ENCODE results near the gene GRIK1. TPM values are rescaled to one million over a fixed set of nuclear protein-coding genes. Genes with fewer than 3 reads are reported as not detected.

GRIK1 gene
- polyA plus RNA-seq, 6 donors from 2014 or later, result not detected

- Mint-ChIP-seq H3K4me1 (peaks cover 24 to 37% (median 35%) of the 10 kb centered on the region in 3 donors), H3K4me3 (no peak overlapping the region), H3K27me3 (no peaks in the 10 kb centered on the region), H3K9me3 (peaks cover 0 to 7% (median 6%) of the 10 kb centered on the region in 7 donors), H3K36me3 (no peaks in the 10 kb centered on the region), H3K27ac (no peak overlapping the region)
- ATAC-seq (ENCODE audit: low read depth in 2 of 2), result no peak
- DNase-seq, result no peak
These were observed 297.9 kb downstream of the GRIK1 start for GRCh38 chr21:29641635-29642550.

DNA sequence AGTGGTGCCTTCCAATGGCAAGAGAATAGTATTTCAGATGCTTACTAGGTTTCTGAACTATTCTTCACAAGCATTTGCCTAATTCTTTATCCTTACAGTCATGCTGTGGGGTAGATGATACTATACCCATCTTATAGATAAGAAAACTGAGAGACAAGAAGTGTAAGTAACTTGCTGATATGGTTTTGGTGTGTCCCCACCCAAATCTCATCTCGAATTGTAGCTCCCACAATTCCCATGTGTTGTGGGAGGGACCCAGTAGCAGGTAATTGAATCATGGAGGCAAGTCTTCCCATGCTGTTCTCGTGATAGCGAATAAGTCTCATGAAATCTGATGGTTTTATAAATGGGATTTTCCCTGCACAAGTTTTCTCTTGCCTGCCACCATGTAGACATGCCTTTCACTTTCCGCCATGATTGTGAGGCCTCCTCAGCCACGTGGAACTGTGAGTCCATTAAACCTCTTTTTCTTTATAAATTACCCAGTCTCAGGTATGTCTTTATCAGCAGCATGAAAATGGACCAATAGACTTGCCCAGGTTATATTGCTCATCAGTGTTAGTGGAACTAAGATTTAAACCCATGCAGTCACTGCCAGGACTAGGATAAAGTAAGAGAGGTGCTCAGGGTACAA, 298.7 kb downstream of the GRIK1 start:
- Mint-ChIP-seq H3K27ac (peak overlapping the region in 1 of 6 donors; percentile 29), H3K36me3 (no peaks in the 10 kb centered on the region), H3K27me3 (no peaks in the 10 kb centered on the region), H3K9me3 (peaks cover 0 to 7% (median 6%) of the 10 kb centered on the region in 7 donors), H3K4me3 (peak overlapping the region in 2 of 8 donors; percentile 37 to 63), H3K4me1 (peaks cover 24 to 40% (median 36%) of the 10 kb centered on the region in 3 donors)
- ATAC-seq (ENCODE audit: low read depth in 2 of 2), result no peak
- DNase-seq, result no peak

- H3K4me3 Mint-ChIP-seq, result peak overlapping the region in 6 of 8 donors; percentile 19 to 72 (median 49)
- ATAC-seq (ENCODE audit: low read depth in 2 of 2), result peak; percentile 75 to 80
These were observed 299.7 kb downstream of the GRIK1 start for GRCh38 chr21:29640080-29640508.

DNA sequence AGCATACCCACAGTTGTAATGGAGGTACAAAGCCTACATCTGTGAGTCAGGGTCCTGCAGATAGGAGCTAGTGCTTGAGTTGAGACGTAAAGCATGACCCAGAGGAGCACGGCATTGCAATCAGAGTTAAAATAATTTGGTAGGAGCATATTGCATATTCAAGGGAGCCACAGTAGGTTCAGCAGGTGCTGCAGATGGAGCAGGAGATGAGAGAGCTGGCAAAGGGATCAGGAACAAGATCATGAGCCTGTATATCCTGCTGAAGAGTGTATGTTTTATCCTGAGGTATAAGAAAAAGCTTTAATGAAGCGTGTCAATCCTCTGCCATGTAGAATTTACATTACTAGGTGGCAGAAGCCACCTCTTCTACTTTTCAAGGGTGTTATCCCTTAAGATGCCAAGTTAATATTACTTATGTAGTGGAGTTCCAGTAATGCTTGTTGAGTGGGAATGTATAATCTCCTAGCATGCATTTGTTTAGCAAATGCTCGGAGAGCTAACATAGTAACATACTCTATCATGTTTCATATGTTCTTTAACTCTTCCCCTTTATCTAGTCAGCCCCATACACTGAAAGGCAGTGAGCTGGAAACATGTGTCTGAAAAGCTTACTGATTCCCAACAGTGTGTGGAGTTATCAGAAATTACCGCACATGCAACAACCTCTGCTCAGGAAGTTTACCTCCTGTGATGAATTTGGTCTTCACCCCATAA, 300.3 kb downstream of the GRIK1 start:
- DNase-seq (no peak), ATAC-seq (ENCODE audit: low read depth in 2 of 2) (peak; percentile 61 to 62)
- H3K36me3 Mint-ChIP-seq, result no peaks in the 10 kb centered on the region
- H3K9me3 Mint-ChIP-seq, result peaks cover 0 to 7% (median 6%) of the 10 kb centered on the region in 7 donors
- peaks cover 24 to 46% (median 44%) of the 10 kb centered on the region in 3 donors for H3K4me1 Mint-ChIP-seq
- no peaks in the 10 kb centered on the region for H3K27me3 Mint-ChIP-seq
- peak overlapping the region in 5 of 6 donors; percentile 7 to 86 (median 36) for H3K27ac Mint-ChIP-seq
- peak overlapping the region in 6 of 8 donors; percentile 19 to 72 (median 49) for H3K4me3 Mint-ChIP-seq

More at GRCh38 chr21:29640080-29640508, 299.7 kb downstream of the GRIK1 start:
- Mint-ChIP-seq H3K27ac (peak overlapping the region in 4 of 6 donors; percentile 9 to 67 (median 30)), H3K4me1 (peaks cover 24 to 46% (median 44%) of the 10 kb centered on the region in 3 donors), H3K9me3 (peaks cover 0 to 7% (median 6%) of the 10 kb centered on the region in 7 donors), H3K36me3 (no peaks in the 10 kb centered on the region), H3K27me3 (no peaks in the 10 kb centered on the region)
- DNase-seq, result peak; percentile 14

DNA sequence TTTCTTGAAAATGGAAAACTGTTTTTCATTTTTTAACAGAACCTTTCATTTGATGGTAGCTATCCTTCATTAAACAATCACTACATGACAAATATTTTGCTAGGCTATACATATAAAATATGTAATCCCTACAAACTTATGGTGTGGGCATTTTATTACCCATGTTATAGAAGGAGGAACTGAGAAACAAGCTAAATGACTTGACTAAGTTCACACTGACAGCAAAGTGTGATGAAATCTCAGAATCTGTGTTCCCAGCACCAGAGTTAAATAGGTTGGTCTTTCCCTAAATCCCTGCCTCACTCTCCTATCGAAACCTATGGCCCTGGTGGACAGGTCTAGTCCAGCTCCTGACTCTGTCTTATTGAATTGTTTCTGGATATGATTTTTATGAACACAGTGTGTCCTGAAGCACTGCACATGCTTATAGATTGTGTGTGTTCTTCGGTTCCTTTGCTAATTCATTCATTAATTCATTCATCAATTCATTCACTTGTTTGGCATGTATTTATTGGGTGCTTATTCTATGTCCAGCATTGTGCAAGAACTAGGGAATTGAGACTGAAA, 301.0 kb downstream of the GRIK1 start:
- H3K4me1 Mint-ChIP-seq, result peaks cover 24 to 46% (median 44%) of the 10 kb centered on the region in 3 donors
- H3K9me3 Mint-ChIP-seq, result peaks cover 0 to 7% (median 6%) of the 10 kb centered on the region in 7 donors
- ATAC-seq (ENCODE audit: low read depth in 2 of 2) (no peak), DNase-seq (no peak)
- no peaks in the 10 kb centered on the region for H3K27me3 Mint-ChIP-seq
- peak overlapping the region in 4 of 8 donors; percentile 24 to 67 (median 49) for H3K4me3 Mint-ChIP-seq
- no peaks in the 10 kb centered on the region for H3K36me3 Mint-ChIP-seq
- H3K27ac Mint-ChIP-seq, result peak overlapping the region in 3 of 6 donors; percentile 47 to 86 (median 65)

- Mint-ChIP-seq H3K36me3 (no peaks in the 10 kb centered on the region), H3K27me3 (no peaks in the 10 kb centered on the region), H3K4me1 (peaks cover 24 to 46% (median 44%) of the 10 kb centered on the region in 3 donors), H3K27ac (peak overlapping the region; percentile 32 to 83 (median 54)), H3K9me3 (peaks cover 0 to 7% (median 6%) of the 10 kb centered on the region in 7 donors), H3K4me3 (peak overlapping the region in 3 of 8 donors; percentile 18 to 51 (median 46))
- DNase-seq (no peak), ATAC-seq (ENCODE audit: low read depth in 2 of 2) (peak; percentile 37 to 53)
These were observed 301.7 kb downstream of the GRIK1 start for GRCh38 chr21:29638138-29638537.

GRCh38 chr21:29637553-29637952, 302.2 kb downstream of the GRIK1 start:
- H3K36me3 Mint-ChIP-seq, result no peaks in the 10 kb centered on the region
- H3K27me3 Mint-ChIP-seq, result no peaks in the 10 kb centered on the region
- peaks cover 0 to 7% (median 6%) of the 10 kb centered on the region in 7 donors for H3K9me3 Mint-ChIP-seq
- H3K27ac Mint-ChIP-seq, result no peak overlapping the region
- no peak overlapping the region for H3K4me3 Mint-ChIP-seq
- peaks cover 24 to 46% (median 44%) of the 10 kb centered on the region in 3 donors for H3K4me1 Mint-ChIP-seq
- no peak for DNase-seq
- no peak for ATAC-seq (ENCODE audit: low read depth in 2 of 2)

DNA sequence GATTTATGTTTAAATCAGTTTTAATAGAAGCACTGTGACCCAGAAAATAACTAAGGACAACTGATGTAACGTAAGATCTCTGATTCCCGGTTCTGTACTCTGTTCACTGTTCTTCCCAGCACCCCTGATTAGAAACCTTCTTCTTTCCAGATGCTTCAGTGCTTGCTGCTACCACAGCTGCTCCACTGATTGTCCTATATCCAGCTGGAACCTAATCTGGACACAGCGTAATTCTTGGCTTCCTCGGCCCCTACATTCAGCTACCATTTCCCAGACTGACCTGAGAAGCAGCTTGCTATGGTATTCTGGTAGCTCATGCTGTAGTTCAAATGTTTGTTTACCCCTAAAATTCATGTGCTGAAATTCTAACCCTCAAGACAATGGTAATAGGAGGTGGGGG, 302.7 kb downstream of the GRIK1 start:
- H3K27me3 Mint-ChIP-seq, result no peaks in the 10 kb centered on the region
- H3K36me3 Mint-ChIP-seq, result no peaks in the 10 kb centered on the region
- DNase-seq (no peak), ATAC-seq (ENCODE audit: low read depth in 2 of 2) (no peak)
- peaks cover 0 to 7% (median 6%) of the 10 kb centered on the region in 7 donors for H3K9me3 Mint-ChIP-seq
- H3K4me1 Mint-ChIP-seq, result peaks cover 24 to 46% (median 44%) of the 10 kb centered on the region in 3 donors
- no peak overlapping the region for H3K4me3 Mint-ChIP-seq
- no peak overlapping the region for H3K27ac Mint-ChIP-seq

DNA sequence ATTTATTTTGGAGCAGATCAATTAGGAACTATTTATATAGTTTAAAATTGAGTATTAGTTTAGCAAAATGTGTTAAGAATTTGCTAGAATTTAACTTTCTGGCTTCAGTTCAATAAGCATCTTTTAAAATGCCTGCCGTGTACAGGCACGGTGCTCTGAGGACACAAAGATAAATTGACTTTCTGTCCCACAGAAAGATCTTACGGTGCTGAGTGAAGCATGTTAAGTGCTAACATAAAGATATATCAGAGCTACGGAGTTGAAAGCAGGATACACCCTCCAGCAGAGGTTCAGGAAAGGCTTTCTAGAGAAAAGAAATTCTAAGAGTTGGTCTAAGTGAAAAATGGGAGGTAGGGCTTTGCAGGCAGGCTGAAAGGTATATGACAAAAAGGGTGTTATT, 305.4 kb downstream of the GRIK1 start:
- Mint-ChIP-seq H3K27me3 (no peaks in the 10 kb centered on the region), H3K27ac (peak overlapping the region in 1 of 6 donors; percentile 44), H3K36me3 (no peaks in the 10 kb centered on the region), H3K4me3 (no peak overlapping the region), H3K9me3 (peaks cover 0 to 7% (median 6%) of the 10 kb centered on the region in 7 donors), H3K4me1 (peaks cover 12 to 25% (median 24%) of the 10 kb centered on the region in 3 donors)
- DNase-seq (no peak), ATAC-seq (ENCODE audit: low read depth in 2 of 2) (no peak)

GRCh38 chr21:29633756-29634155, 306.0 kb downstream of the GRIK1 start:
- Mint-ChIP-seq H3K9me3 (peaks cover 0 to 7% (median 6%) of the 10 kb centered on the region in 7 donors), H3K27ac (peak overlapping the region in 1 of 6 donors; percentile 4), H3K4me1 (peaks cover 5 to 18% (median 18%) of the 10 kb centered on the region in 3 donors), H3K27me3 (no peaks in the 10 kb centered on the region), H3K36me3 (no peaks in the 10 kb centered on the region), H3K4me3 (no peak overlapping the region)
- ATAC-seq (ENCODE audit: low read depth in 2 of 2) (no peak), DNase-seq (no peak)

DNA sequence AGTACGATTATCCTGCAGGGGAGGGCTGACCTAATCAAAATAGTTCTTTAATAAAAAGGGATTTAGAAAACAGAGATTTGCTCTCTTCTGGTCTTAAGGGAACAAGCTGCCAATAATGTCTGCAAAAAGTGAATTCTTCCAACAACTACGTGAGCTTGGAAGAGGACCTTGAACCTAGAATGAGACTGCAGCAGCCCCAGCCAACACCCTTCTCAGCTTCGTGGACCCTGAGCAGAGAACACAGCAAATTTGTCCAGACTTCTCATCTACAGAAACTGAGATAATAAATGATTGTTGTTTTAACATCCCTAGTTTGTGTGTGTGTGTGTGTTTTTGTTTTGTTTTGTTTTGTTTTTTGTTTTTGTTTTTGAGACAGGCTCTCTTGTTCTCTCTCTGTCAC, 309.4 kb downstream of the GRIK1 start:
- no peaks in the 10 kb centered on the region for H3K36me3 Mint-ChIP-seq
- ATAC-seq (ENCODE audit: low read depth in 2 of 2), result no peak
- DNase-seq, result no peak
- H3K4me3 Mint-ChIP-seq, result no peak overlapping the region
- peaks cover 0 to 3% (median 0%) of the 10 kb centered on the region in 3 donors for H3K4me1 Mint-ChIP-seq
- H3K27me3 Mint-ChIP-seq, result no peaks in the 10 kb centered on the region
- H3K9me3 Mint-ChIP-seq, result no peaks in the 10 kb centered on the region
- no peak overlapping the region for H3K27ac Mint-ChIP-seq

DNA sequence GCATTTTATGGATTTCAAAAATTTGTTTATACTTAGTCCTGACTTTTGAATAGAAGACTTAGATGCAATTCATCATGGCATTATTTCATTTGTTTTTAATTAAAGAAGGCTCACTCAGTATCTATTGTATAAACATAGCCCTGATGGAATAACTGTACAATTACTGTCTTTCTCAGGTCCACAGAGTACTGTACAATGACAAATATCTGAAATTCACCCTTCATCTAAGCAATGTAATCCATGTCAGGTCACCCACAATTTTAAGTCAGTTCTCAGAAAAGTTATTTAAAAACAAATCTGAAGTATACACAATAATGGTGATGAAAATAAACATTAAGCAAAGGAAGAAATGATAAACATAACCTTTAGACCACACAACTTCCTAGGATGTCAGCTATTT, 311.9 kb downstream of the GRIK1 start:
- H3K4me3 Mint-ChIP-seq, result no peak overlapping the region
- H3K4me1 Mint-ChIP-seq, result peaks cover 0 to 4% (median 0%) of the 10 kb centered on the region in 3 donors
- no peaks in the 10 kb centered on the region for H3K27me3 Mint-ChIP-seq
- DNase-seq (no peak), ATAC-seq (ENCODE audit: low read depth in 2 of 2) (no peak)
- no peak overlapping the region for H3K27ac Mint-ChIP-seq
- H3K9me3 Mint-ChIP-seq, result peaks cover 0 to under 1% (median 0%) of the 10 kb centered on the region in 7 donors
- no peaks in the 10 kb centered on the region for H3K36me3 Mint-ChIP-seq

All from naive B cell (primary cell).